Body of pancreas (tissue), 4 donors: ENCODE results near the gene C1orf115.

Experiments
- POLR2A ChIP-seq, 3 donors: fragments of 450-650 bp; IDR thresholded peaks; one replicate each; pipeline ENCODE4 v1.6.1; 2016; ENCODE audit warnings: antibody characterized with exemption in 3 of 3, mild to moderate bottlenecking in 2 of 3
- TF ChIP-seq, protein P1 (sequence below), 7 experiments: fragments of 450-650 bp in 4 of 7; fragments of 200-600 bp in 3 of 7; sonication (generic) in 3 of 7; IDR thresholded peaks; one replicate each; pipeline ENCODE4 v1.5.1; 2016 to 2019; ENCODE audit warnings: antibody characterized with exemption in 7 of 7

DNA sequence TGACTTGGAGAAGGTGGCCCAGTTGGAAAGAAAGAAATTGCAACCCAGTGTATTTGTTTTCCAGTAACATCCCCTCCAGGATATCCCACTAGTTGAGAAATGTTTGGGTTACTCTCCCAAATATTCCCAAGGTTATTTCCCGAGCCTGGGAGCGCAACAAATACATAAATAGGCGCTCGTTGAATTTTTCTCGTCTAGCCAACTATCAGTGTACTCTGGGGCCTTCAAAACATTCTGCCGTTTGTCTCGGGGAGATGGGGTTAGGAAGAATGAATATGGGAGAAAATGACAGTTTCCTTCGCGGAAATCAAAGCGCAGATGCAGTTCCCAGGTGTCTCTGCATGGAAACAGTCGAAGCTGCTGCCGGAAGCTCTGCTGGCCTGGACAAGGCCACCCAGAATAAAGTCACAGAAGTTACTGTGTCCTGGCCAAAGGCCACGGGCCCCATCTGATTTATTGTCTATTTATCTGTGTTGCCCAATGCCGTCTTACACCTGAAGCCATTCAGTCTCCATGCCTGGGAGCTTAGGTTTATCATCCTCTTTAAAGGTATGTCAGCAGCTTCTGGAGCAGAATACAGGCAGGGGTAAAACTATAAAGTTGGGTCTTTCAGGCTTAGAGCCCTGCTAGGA, 1.0 kb downstream of the C1orf115 start:
- no peak for TF ChIP-seq POLR2A (IDR thresholded peaks at IDR 0.05)
- TF ChIP-seq, protein P1, sequence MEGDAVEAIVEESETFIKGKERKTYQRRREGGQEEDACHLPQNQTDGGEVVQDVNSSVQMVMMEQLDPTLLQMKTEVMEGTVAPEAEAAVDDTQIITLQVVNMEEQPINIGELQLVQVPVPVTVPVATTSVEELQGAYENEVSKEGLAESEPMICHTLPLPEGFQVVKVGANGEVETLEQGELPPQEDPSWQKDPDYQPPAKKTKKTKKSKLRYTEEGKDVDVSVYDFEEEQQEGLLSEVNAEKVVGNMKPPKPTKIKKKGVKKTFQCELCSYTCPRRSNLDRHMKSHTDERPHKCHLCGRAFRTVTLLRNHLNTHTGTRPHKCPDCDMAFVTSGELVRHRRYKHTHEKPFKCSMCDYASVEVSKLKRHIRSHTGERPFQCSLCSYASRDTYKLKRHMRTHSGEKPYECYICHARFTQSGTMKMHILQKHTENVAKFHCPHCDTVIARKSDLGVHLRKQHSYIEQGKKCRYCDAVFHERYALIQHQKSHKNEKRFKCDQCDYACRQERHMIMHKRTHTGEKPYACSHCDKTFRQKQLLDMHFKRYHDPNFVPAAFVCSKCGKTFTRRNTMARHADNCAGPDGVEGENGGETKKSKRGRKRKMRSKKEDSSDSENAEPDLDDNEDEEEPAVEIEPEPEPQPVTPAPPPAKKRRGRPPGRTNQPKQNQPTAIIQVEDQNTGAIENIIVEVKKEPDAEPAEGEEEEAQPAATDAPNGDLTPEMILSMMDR (IDR thresholded peaks at IDR 0.05): no peak
